ENCODE results near the gene LRP2BP. TPM values are rescaled to one million over a fixed set of nuclear protein-coding genes. Genes with fewer than 3 reads are reported as not detected.

LRP2BP gene
- total and polyA plus RNA-seq, 2 of the 4 experiments (the other 2 are of a cell fraction), result 0.10 to 0.18 TPM

DNA sequence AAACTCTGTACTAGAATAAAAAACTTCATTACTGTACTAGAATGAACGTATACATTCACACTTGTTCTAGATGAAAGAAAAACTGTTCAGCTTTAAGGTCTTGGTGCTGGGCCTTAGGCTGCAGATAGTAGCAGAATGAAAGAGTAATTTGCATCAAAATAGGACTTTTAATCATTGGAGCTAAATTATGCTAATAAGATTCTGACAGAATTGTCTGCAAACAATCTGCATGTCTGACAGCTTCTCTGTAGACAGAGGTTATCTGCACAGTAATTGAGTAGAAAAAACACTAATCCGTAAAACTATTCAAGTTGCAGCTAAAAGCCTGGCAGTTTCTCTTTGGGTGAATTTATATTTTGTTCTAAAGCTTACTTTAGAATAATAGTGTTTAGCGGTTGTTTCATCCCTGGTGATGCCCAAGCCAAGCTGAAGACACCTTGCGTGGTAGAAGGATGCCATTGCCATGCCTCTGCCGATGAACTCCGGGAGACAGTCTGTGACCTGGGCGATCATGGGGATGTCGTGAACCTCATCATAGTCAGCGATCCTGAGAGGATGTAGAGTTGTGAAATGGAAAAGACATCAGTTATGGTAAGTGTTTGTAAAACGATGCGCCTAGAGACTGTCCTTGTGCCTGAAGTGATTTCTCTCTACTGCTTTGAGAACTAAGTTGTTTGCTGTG, 25.3 kb downstream of the LRP2BP start:
- TF ChIP-seq MAZ (IDR thresholded peaks at IDR 0.05; ENCODE audit: borderline replicate concordance, low read depth, low read length), result no peak
- TF ChIP-seq, protein P1, sequence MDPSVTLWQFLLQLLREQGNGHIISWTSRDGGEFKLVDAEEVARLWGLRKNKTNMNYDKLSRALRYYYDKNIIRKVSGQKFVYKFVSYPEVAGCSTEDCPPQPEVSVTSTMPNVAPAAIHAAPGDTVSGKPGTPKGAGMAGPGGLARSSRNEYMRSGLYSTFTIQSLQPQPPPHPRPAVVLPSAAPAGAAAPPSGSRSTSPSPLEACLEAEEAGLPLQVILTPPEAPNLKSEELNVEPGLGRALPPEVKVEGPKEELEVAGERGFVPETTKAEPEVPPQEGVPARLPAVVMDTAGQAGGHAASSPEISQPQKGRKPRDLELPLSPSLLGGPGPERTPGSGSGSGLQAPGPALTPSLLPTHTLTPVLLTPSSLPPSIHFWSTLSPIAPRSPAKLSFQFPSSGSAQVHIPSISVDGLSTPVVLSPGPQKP (IDR thresholded peaks at IDR 0.05; ENCODE audit: borderline replicate concordance, low read depth, low read length), result no peak
- no peak for TF ChIP-seq NFE2L2 (IDR thresholded peaks at IDR 0.05; ENCODE audit: low read depth, low read length)
- no peak for TF ChIP-seq RFX5 (IDR thresholded peaks at IDR 0.05; ENCODE audit: low read depth, low read length)
- no peak for TF ChIP-seq MXI1 (IDR thresholded peaks at IDR 0.05; ENCODE audit: borderline replicate concordance, low read depth, low read length)
- no peak for TF ChIP-seq POLR2A (IDR thresholded peaks at IDR 0.05; ENCODE audit: low read depth, low read length)
- TF ChIP-seq CEBPB (IDR thresholded peaks at IDR 0.05; ENCODE audit: low read depth, low read length), result no peak
- TF ChIP-seq FOS (IDR thresholded peaks at IDR 0.05; ENCODE audit: low read depth, low read length), result no peak
- TF ChIP-seq, protein P2, sequence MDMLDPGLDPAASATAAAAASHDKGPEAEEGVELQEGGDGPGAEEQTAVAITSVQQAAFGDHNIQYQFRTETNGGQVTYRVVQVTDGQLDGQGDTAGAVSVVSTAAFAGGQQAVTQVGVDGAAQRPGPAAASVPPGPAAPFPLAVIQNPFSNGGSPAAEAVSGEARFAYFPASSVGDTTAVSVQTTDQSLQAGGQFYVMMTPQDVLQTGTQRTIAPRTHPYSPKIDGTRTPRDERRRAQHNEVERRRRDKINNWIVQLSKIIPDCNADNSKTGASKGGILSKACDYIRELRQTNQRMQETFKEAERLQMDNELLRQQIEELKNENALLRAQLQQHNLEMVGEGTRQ (IDR thresholded peaks at IDR 0.05; ENCODE audit: low read depth, low read length), result no peak
- no peak for TF ChIP-seq BHLHE40 (IDR thresholded peaks at IDR 0.05; ENCODE audit: low read depth, low read length)
- TF ChIP-seq SMC3 (IDR thresholded peaks at IDR 0.05; ENCODE audit: low read depth, low read length), result no peak
- no peak for TF ChIP-seq RCOR1 (IDR thresholded peaks at IDR 0.05; ENCODE audit: insufficient replicate concordance, low read length)
- no peak for TF ChIP-seq RAD21 (IDR thresholded peaks at IDR 0.05; ENCODE audit: low read length)
- no peak for TF ChIP-seq CHD1 (IDR thresholded peaks at IDR 0.05; ENCODE audit: low read depth, low read length)
- TF ChIP-seq, protein P3, sequence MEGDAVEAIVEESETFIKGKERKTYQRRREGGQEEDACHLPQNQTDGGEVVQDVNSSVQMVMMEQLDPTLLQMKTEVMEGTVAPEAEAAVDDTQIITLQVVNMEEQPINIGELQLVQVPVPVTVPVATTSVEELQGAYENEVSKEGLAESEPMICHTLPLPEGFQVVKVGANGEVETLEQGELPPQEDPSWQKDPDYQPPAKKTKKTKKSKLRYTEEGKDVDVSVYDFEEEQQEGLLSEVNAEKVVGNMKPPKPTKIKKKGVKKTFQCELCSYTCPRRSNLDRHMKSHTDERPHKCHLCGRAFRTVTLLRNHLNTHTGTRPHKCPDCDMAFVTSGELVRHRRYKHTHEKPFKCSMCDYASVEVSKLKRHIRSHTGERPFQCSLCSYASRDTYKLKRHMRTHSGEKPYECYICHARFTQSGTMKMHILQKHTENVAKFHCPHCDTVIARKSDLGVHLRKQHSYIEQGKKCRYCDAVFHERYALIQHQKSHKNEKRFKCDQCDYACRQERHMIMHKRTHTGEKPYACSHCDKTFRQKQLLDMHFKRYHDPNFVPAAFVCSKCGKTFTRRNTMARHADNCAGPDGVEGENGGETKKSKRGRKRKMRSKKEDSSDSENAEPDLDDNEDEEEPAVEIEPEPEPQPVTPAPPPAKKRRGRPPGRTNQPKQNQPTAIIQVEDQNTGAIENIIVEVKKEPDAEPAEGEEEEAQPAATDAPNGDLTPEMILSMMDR (conservative IDR thresholded peaks at IDR 0.05; ENCODE audit: low read depth, low read length), result no peak
- no peak for TF ChIP-seq MAFK (IDR thresholded peaks at IDR 0.05; ENCODE audit: low read depth, low read length)
- Histone ChIP-seq H3K27ac (ENCODE audit: insufficient read depth, low read length) (no peak overlapping the region), H3K9ac (ENCODE audit: low read depth, low read length) (no peak overlapping the region), H3K18ac (ENCODE audit: low read depth, low read length) (no peak overlapping the region), H3K4me2 (ENCODE audit: low read depth, low read length) (no peak overlapping the region), H3K23ac (ENCODE audit: low read depth, low read length) (no peak overlapping the region), H2BK5ac (ENCODE audit: low read depth, low read length, poor library complexity, severe bottlenecking) (no peak overlapping the region), H3K9me3 (ENCODE audit: control insufficient read depth, insufficient read depth, low read length) (no peaks in the 10 kb centered on the region), H3K36me3 (ENCODE audit: control insufficient read depth, insufficient read depth, low read length) (peaks cover 4% of the 10 kb centered on the region; the same call in 1 of the 2 replicates), H3K79me1 (ENCODE audit: low read depth in 1 of 2, low read length in 2 of 2) (no peaks in the 10 kb centered on the region), H2BK15ac (ENCODE audit: low read depth, low read length) (no peak overlapping the region), H3K27me3 (ENCODE audit: control insufficient read depth, insufficient read depth, low read length) (no peaks in the 10 kb centered on the region), H2BK20ac (ENCODE audit: low read depth, low read length) (no peak overlapping the region), H3K4me1 (ENCODE audit: control insufficient read depth, insufficient read depth, low read length) (no peaks in the 10 kb centered on the region), H2AK5ac (ENCODE audit: low read depth, low read length) (no peak overlapping the region), H4K20me1 (ENCODE audit: insufficient read depth, low read length) (no peaks in the 10 kb centered on the region), H2AFZ (replicated peaks; ENCODE audit: low read length, poor library complexity) (no peak overlapping the region), H3K56ac (ENCODE audit: extremely low read depth, insufficient read depth, low read length) (no peak overlapping the region), H3K4me3 (ENCODE audit: insufficient read depth, low read depth, low read length) (no peak overlapping the region), H3K4ac (ENCODE audit: low read depth, low read length) (no peak overlapping the region), H4K5ac (ENCODE audit: low read depth, low read length) (no peak overlapping the region), H3K14ac (replicated peaks; ENCODE audit: low read depth, low read length) (no peak overlapping the region), H2AK9ac (replicated peaks; ENCODE audit: low read depth, low read length, poor library complexity) (no peak overlapping the region), H2BK120ac (ENCODE audit: low read depth, low read length) (no peak overlapping the region), H4K91ac (ENCODE audit: insufficient read depth, low read depth, low read length) (no peak overlapping the region), H4K8ac (ENCODE audit: low read depth in 2 of 2, low read length in 2 of 2) (no peak overlapping the region), H3K9me1 (ENCODE audit: insufficient read depth, low read length) (peaks cover 3% of the 10 kb centered on the region; the same call in 1 of the 2 replicates)
- intact Hi-C loops (cut with micrococcal nuclease), result no loop called here
- POLR2A ChIA-PET (ENCODE audit: unreplicated experiment), result no interaction called here
- no peak for DNase-seq
- in situ Hi-C loops (cut with MboI; ENCODE audit: low sequenced_read_pairs), result no loop called here
- no TSS peak for BruUV-seq (replicated peaks)
- 94% methylated on average over 9 of the region's 11 CpGs; no CpG with 5 or more reads in 1 of the 2 experiments for WGBS, 2 experiments (ENCODE audit: extremely low coverage in 2 of 2, insufficient read length in 1 of 2)
- CTCF ChIA-PET, result no interaction called here
- dilution Hi-C loops (cut with HindIII; ENCODE audit: low sequenced_read_pairs, unreplicated experiment), result no loop called here
- ATAC-seq (ENCODE audit: low read depth), result no peak

All from IMR-90 (cell line).